HepG2 (cell line): ENCODE results near the gene PFDN2. TPM values are rescaled to one million over a fixed set of nuclear protein-coding genes. Genes with fewer than 3 reads are reported as not detected.

Experiments
- AGO1 ChIP-seq: fragments of 200-400 bp; formaldehyde crosslinking; IDR thresholded peaks from 2 replicates; pipeline ENCODE4 v1.6.1; 2017; ENCODE audit warnings: mild to moderate bottlenecking, low read depth, low read length, moderate library complexity; ENCODE audit not compliant: poor library complexity, severe bottlenecking
- EEA1 ChIP-seq: sonication (generic); formaldehyde crosslinking; IDR thresholded peaks from 2 replicates; pipeline ENCODE4 v1.5.1; 2020; ENCODE audit warnings: mild to moderate bottlenecking, missing genetic modification reagents, borderline replicate concordance
- ETV5 ChIP-seq: IDR thresholded peaks from 2 replicates; pipeline ENCODE4 v1.6.1; 2018; ENCODE audit warnings: missing biosample characterization, missing genetic modification reagents, inconsistent platforms, borderline replicate concordance
- FOXK1 ChIP-seq: sonication (generic); formaldehyde crosslinking; IDR thresholded peaks from 2 replicates; pipeline ENCODE4 v1.4.0; 2020; ENCODE audit warnings: low read depth, missing genetic modification reagents, borderline replicate concordance
- GABPB1 ChIP-seq: IDR thresholded peaks from 2 replicates; pipeline ENCODE4 v1.6.1; 2016; ENCODE audit warnings: mild to moderate bottlenecking, missing genetic modification reagents, moderate library complexity, missing compliant biosample characterization
- HNRNPLL ChIP-seq: fragments of 200-400 bp; formaldehyde crosslinking; IDR thresholded peaks from 2 replicates; pipeline ENCODE4 v1.6.1; 2017; ENCODE audit warnings: mild to moderate bottlenecking, low read depth, low read length; ENCODE audit not compliant: poor library complexity, severe bottlenecking
- KDM2A ChIP-seq: sonication (generic); formaldehyde crosslinking; IDR thresholded peaks from 2 replicates; pipeline ENCODE4 v1.4.0; 2020; ENCODE audit warnings: low read depth, missing genetic modification reagents, borderline replicate concordance
- MED8 ChIP-seq: sonication (generic); formaldehyde crosslinking; IDR thresholded peaks from 2 replicates; pipeline ENCODE4 v1.8.1; 2023; ENCODE audit warnings: mild to moderate bottlenecking, missing genetic modification reagents; ENCODE audit not compliant: insufficient replicate concordance
- MEF2D ChIP-seq: sonication (generic); formaldehyde crosslinking; IDR thresholded peaks from 2 replicates; pipeline ENCODE4 v1.5.1; 2020; ENCODE audit warnings: mild to moderate bottlenecking, missing genetic modification reagents
- MIER3 ChIP-seq: IDR thresholded peaks from 2 replicates; pipeline ENCODE4 v1.6.1; 2016; ENCODE audit warnings: missing compliant biosample characterization, borderline replicate concordance
- RBM22 ChIP-seq: fragments of 200-400 bp; formaldehyde crosslinking; optimal IDR thresholded peaks from 2 replicates; pipeline ENCODE3; 2017; ENCODE audit warnings: mild to moderate bottlenecking, low read length, moderate library complexity
- RFXANK ChIP-seq: IDR thresholded peaks from 2 replicates; pipeline ENCODE4 v1.6.1; 2016
- SALL2 ChIP-seq: sonication (generic); formaldehyde crosslinking; IDR thresholded peaks from 2 replicates; pipeline ENCODE4 v1.8.1; 2023; ENCODE audit warnings: mild to moderate bottlenecking, missing genetic modification reagents, inconsistent platforms
- SATB2 ChIP-seq: sonication (generic); formaldehyde crosslinking; IDR thresholded peaks from 2 replicates; pipeline ENCODE4 v1.5.0; 2020; ENCODE audit warnings: missing genetic modification reagents
- SPEN ChIP-seq: sonication (generic); formaldehyde crosslinking; IDR thresholded peaks from 2 replicates; pipeline ENCODE4 v1.5.1; 2020; ENCODE audit warnings: low read depth, mild to moderate bottlenecking, missing genetic modification reagents
- SRSF1 ChIP-seq: fragments of 200-400 bp; formaldehyde crosslinking; optimal IDR thresholded peaks from 2 replicates; pipeline ENCODE3; 2017; ENCODE audit warnings: mild to moderate bottlenecking, low read depth, low read length, moderate library complexity
- SRY ChIP-seq: sonication (generic); formaldehyde crosslinking; IDR thresholded peaks from 2 replicates; pipeline ENCODE4 v1.8.0; 2022; ENCODE audit warnings: mild to moderate bottlenecking, missing genetic modification reagents
- TGIF2 ChIP-seq: IDR thresholded peaks from 2 replicates; pipeline ENCODE4 v1.6.1; 2016; ENCODE audit warnings: control low read depth, missing compliant biosample characterization
- ZFP82 ChIP-seq: sonication (generic); formaldehyde crosslinking; IDR thresholded peaks from 2 replicates; pipeline ENCODE4 v1.5.1; 2020; ENCODE audit warnings: mild to moderate bottlenecking, missing genetic modification reagents, borderline replicate concordance
- ZFY ChIP-seq: sonication (generic); formaldehyde crosslinking; IDR thresholded peaks from 2 replicates; pipeline ENCODE4 v1.4.0; 2020; ENCODE audit warnings: missing genetic modification reagents
- ZHX2 ChIP-seq, 2 experiments: sonication (generic) in 1 of 2; formaldehyde crosslinking in 1 of 2; IDR thresholded peaks; 2 replicates each; pipeline versions ENCODE4 v1.6.1 to v1.9.0; 2014 to 2022; ENCODE audit warnings: antibody characterized with exemption in 1 of 2, borderline replicate concordance in 1 of 2, inconsistent platforms in 1 of 2, low read depth in 1 of 2, missing genetic modification reagents in 1 of 2
- ZNF136 ChIP-seq: sonication (generic); formaldehyde crosslinking; IDR thresholded peaks from 2 replicates; pipeline ENCODE4 v1.8.1; 2022; ENCODE audit warnings: low read depth, mild to moderate bottlenecking, moderate library complexity, missing genetic modification reagents
- ZNF33B ChIP-seq: sonication (generic); formaldehyde crosslinking; IDR thresholded peaks from 2 replicates; pipeline ENCODE4 v1.5.1; 2020; ENCODE audit warnings: mild to moderate bottlenecking, missing genetic modification reagents
- ZNF562 ChIP-seq: sonication (generic); formaldehyde crosslinking; IDR thresholded peaks from 2 replicates; pipeline ENCODE4 v1.8.0; 2022; ENCODE audit warnings: missing genetic modification reagents, borderline replicate concordance
- polyA plus RNA-seq, 8 experiments: library from polyadenylated mRNA; depleted of rRNA in 3 of 8; stranded (reverse) in 7 of 8; unstranded in 1 of 8; fragments of >200 nt; fragmentation: Illumina TruSeq in 4 of 8; extraction: Trizol in 4 of 8; gene quantifications; 2 replicates each; pipeline versions ENCODE4 v1.2.1 to v1.2.3, GENCODE V29; 2011 to 2016; ENCODE audit warnings: low read depth in 4 of 8, missing spikeins in 1 of 8, mixed read lengths in 1 of 8; ENCODE audit not compliant: insufficient read depth in 1 of 8
- total RNA-seq, 5 experiments: library from RNA; depleted of rRNA; stranded (reverse); fragments of >200 nt; fragmentation: Illumina TruSeq; extraction: Trizol; gene quantifications; 2 replicates each; pipeline ENCODE4 v1.2.3, GENCODE V29; 2016; ENCODE audit warnings: low read depth in 1 of 5

The PFDN2 gene
- total and polyA plus RNA-seq, 2 of the 13 experiments (the other 11 are each of a cell fraction or from before 2014, with no cell fraction given) = 62.6 to 63.6 TPM

GRCh38 chr1:161098210-161099068 lies 19.4 kb downstream of the PFDN2 start, which contains the start of gene KLHDC9 (continued):
- TF ChIP-seq ZNF33B (CRISPR knock-in tag) (0 out of 2 replicates have a peak, but pooled peaks have one; percentile 25), MED8 (CRISPR knock-in tag) (peak; percentile 34), SPEN (CRISPR knock-in tag) (peak; percentile 25; the same call in 1 of the 2 replicates), RBM22 (peak; percentile 98), SRY (CRISPR knock-in tag) (peak; percentile 53; the same call in 1 of the 2 replicates), ZNF136 (CRISPR knock-in tag) (0 out of 2 replicates have a peak, but pooled peaks have one; percentile 24), FOXK1 (CRISPR knock-in tag) (0 out of 2 replicates have a peak, but pooled peaks have one; percentile 22), SRSF1 (no peak), AGO1 (peak; percentile 49), ZFY (CRISPR knock-in tag) (peak; percentile 71), ZNF562 (CRISPR knock-in tag) (no peak), GABPB1 (CRISPR knock-in tag) (0 out of 2 replicates have a peak, but pooled peaks have one; percentile 47), SATB2 (no peak), EEA1 (CRISPR knock-in tag) (no peak), MIER3 (CRISPR knock-in tag) (no peak), RFXANK (0 out of 2 replicates have a peak, but pooled peaks have one; percentile 55), TGIF2 (0 out of 2 replicates have a peak, but pooled peaks have one; percentile 2), KDM2A (CRISPR knock-in tag) (peak; percentile 81; the same call in 1 of the 2 replicates), ZFP82 (CRISPR knock-in tag) (no peak), ZHX2 (IDR thresholded peaks at IDR 0.05; ENCODE audit: low read depth) (no peak), ZHX2 (CRISPR knock-in tag; IDR thresholded peaks at IDR 0.05; ENCODE audit: borderline replicate concordance) (no peak), MEF2D (CRISPR knock-in tag) (no peak), HNRNPLL (peak; percentile 91), SALL2 (CRISPR knock-in tag) (peak; percentile 18; the same call in 1 of the 2 replicates), ETV5 (CRISPR knock-in tag) (peak; percentile 50; the same call in 1 of the 2 replicates)
